Effector CD8-positive, alpha-beta T cell (primary cell): ENCODE results near the gene KLRC2.
"Not testable (repeated sequence)": the region's sequence is repeated elsewhere in the genome, so short reads cannot be mapped to it uniquely, and the experiment has no call there.

Experiments used
- DNase-seq: peaks from one replicate; lab custom pipeline; 2025; lab: John Stamatoyannopoulos, UW

KLRC2 gene

GRCh38 chr12:10405294-10405693, 30.5 kb downstream of the KLRC2 start:
- no peak for DNase-seq

- no peak for DNase-seq
Observed at GRCh38 chr12:10404798-10405197, 31.0 kb downstream of the KLRC2 start.

- no peak for DNase-seq
Observed at GRCh38 chr12:10400829-10401228, 35.0 kb downstream of the KLRC2 start.

GRCh38 chr12:10398168-10398567, 37.6 kb downstream of the KLRC2 start:
- DNase-seq: no peak

GRCh38 chr12:10397296-10397695, 38.5 kb downstream of the KLRC2 start:
- DNase-seq: no peak

- not testable (repeated sequence) for DNase-seq
Observed at GRCh38 chr12:10396176-10396575, 39.6 kb downstream of the KLRC2 start.

- DNase-seq: no peak
Observed at GRCh38 chr12:10395390-10395998, 40.3 kb downstream of the KLRC2 start.

GRCh38 chr12:10394531-10395152, 41.2 kb downstream of the KLRC2 start:
- peak; percentile 52 for DNase-seq

- no peak for DNase-seq
Observed at GRCh38 chr12:10393291-10393690, 42.5 kb downstream of the KLRC2 start.

- no peak for DNase-seq
Observed at GRCh38 chr12:10392394-10392930, 43.3 kb downstream of the KLRC2 start.

GRCh38 chr12:10390991-10391390, 44.8 kb downstream of the KLRC2 start:
- not testable (repeated sequence) for DNase-seq

- no peak for DNase-seq
Observed at GRCh38 chr12:10389904-10390303, 45.9 kb downstream of the KLRC2 start, which contains the start of gene KLRK1. TSS of gene KLRK1 (minus strand) at chr12:10390041. CDS start at chr12:10388810, 1,231 bp downstream.

GRCh38 chr12:10388624-10389413, 47.0 kb downstream of the KLRC2 start:
- DNase-seq: no peak

GRCh38 chr12:10387498-10387897, 48.3 kb downstream of the KLRC2 start:
- not testable (repeated sequence) for DNase-seq

GRCh38 chr12:10386857-10387256, 49.0 kb downstream of the KLRC2 start:
- no peak for DNase-seq

GRCh38 chr12:10385166-10385613, 50.6 kb downstream of the KLRC2 start:
- DNase-seq: no peak

GRCh38 chr12:10384191-10384590, 51.6 kb downstream of the KLRC2 start:
- DNase-seq: no peak

GRCh38 chr12:10381928-10382628, 53.7 kb downstream of the KLRC2 start:
- no peak for DNase-seq
